Uterus (tissue), 4 donors: ENCODE data around the gene SCTR. TPM values are rescaled to one million over a fixed set of nuclear protein-coding genes. Genes with fewer than 3 reads are reported as not detected.

Experiments used
- DNase-seq, 2 donors: peaks; one replicate each; pipeline ENCODE4 v3.0.0-alpha.2; 2019 to 2020
- H3K27ac ChIP-seq, 2 donors: fragments of 200-600 bp; sonication (generic); 1 replicate in 1 of 2; 2 replicates in 1 of 2; pipeline ENCODE4 v1.5.1; 2016 to 2018
- H3K27me3 ChIP-seq, 2 donors: fragments of 200-600 bp; sonication (generic); one replicate each; pipeline ENCODE4 v1.5.1; 2018 to 2019; ENCODE audit warnings: control low read depth in 1 of 2
- H3K36me3 ChIP-seq, 2 donors: fragments of 200-600 bp; sonication (generic); one replicate each; pipeline ENCODE4 v1.5.1; 2019; ENCODE audit warnings: control low read depth in 1 of 2
- H3K4me1 ChIP-seq, 2 donors: fragments of 200-600 bp; sonication (generic); one replicate each; pipeline ENCODE4 v1.5.1; 2018 to 2019; ENCODE audit warnings: control low read depth in 1 of 2
- H3K4me3 ChIP-seq, 2 donors: fragments of 200-600 bp; sonication (generic); 1 replicate in 1 of 2; 2 replicates in 1 of 2; pipeline ENCODE4 v1.5.1; 2018 to 2019; ENCODE audit warnings: mild to moderate bottlenecking in 1 of 2
- H3K9me3 ChIP-seq, 2 donors: fragments of 200-600 bp; sonication (generic); one replicate each; pipeline ENCODE4 v1.5.1; 2019; ENCODE audit warnings: control low read depth in 1 of 2
- POLR2A ChIP-seq, 2 donors: fragments of 450-650 bp; IDR thresholded peaks; one replicate each; pipeline ENCODE4 v1.6.1; 2016; ENCODE audit warnings: antibody characterized with exemption in 2 of 2, mild to moderate bottlenecking in 1 of 2, moderate library complexity in 1 of 2
- intact Hi-C: fragments of 100-400 bp; cut with DNase I; formaldehyde crosslinking; loops from one replicate; pipeline ENCODE4 v1.15.1; 2023; ENCODE audit warnings: low total_unique reads
- total RNA-seq, 4 donors: library from RNA; depleted of rRNA in 3 of 4; stranded (reverse); fragments of >200 nt in 3 of 4; gene quantifications; one replicate each; pipeline versions ENCODE4 v1.1.0 to v1.2.4, GENCODE V29; 2014 to 2023
- TF ChIP-seq, protein P1 (sequence below), 4 experiments: fragments of 200-600 bp in 2 of 4; fragments of 450-650 bp in 2 of 4; sonication (generic) in 2 of 4; IDR thresholded peaks; one replicate each; pipeline ENCODE4 v1.5.1; 2016 to 2019; ENCODE audit warnings: antibody characterized with exemption in 4 of 4, mild to moderate bottlenecking in 2 of 4, moderate library complexity in 1 of 4
- donor health status: DM: yes; HTN: yes; CAD: no.

SCTR gene
- total RNA-seq, 4 donors from 2014 or later: not detected

- no peak for DNase-seq
- Histone ChIP-seq H3K27me3 (no peaks in the 10 kb centered on the region), H3K9me3 (no peaks in the 10 kb centered on the region), H3K4me3 (no peak overlapping the region), H3K36me3 (no peaks in the 10 kb centered on the region), H3K4me1 (no peaks in the 10 kb centered on the region), H3K27ac (no peak overlapping the region)
- TF ChIP-seq POLR2A (IDR thresholded peaks at IDR 0.05): no peak
- TF ChIP-seq, protein P1, sequence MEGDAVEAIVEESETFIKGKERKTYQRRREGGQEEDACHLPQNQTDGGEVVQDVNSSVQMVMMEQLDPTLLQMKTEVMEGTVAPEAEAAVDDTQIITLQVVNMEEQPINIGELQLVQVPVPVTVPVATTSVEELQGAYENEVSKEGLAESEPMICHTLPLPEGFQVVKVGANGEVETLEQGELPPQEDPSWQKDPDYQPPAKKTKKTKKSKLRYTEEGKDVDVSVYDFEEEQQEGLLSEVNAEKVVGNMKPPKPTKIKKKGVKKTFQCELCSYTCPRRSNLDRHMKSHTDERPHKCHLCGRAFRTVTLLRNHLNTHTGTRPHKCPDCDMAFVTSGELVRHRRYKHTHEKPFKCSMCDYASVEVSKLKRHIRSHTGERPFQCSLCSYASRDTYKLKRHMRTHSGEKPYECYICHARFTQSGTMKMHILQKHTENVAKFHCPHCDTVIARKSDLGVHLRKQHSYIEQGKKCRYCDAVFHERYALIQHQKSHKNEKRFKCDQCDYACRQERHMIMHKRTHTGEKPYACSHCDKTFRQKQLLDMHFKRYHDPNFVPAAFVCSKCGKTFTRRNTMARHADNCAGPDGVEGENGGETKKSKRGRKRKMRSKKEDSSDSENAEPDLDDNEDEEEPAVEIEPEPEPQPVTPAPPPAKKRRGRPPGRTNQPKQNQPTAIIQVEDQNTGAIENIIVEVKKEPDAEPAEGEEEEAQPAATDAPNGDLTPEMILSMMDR (IDR thresholded peaks at IDR 0.05): no peak
- intact Hi-C loops: no loop called here
These were observed 108.7 kb downstream of the SCTR start for GRCh38 chr2:119415630-119416029.

DNA sequence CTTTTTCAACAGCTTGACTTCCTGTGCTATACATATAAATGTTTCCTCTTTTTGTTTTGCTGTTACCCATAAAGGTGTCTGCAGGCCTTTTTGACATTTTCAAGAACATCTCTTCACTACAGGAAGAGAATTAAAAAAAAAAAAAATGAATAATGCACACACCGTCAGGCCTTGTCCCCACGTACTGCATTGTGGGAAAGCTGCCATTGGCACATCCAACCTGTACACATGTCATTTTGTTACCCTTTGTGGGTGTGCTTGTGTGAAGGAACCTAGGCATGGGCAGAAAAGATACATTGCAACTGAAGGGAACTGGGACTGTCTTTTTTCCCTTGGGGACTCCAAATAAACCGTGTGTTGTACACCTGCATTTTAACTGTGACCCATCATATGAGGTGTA is 109.4 kb downstream of the SCTR start:
- H3K27ac ChIP-seq: no peak overlapping the region
- H3K27me3 ChIP-seq: no peaks in the 10 kb centered on the region
- no peak for DNase-seq
- H3K9me3 ChIP-seq: no peaks in the 10 kb centered on the region
- intact Hi-C loops: no loop called here
- no peak overlapping the region for H3K4me3 ChIP-seq
- no peaks in the 10 kb centered on the region for H3K4me1 ChIP-seq
- no peak for TF ChIP-seq POLR2A (IDR thresholded peaks at IDR 0.05)
- TF ChIP-seq, protein P1 (IDR thresholded peaks at IDR 0.05): no peak
- H3K36me3 ChIP-seq: no peaks in the 10 kb centered on the region

GRCh38 chr2:119409506-119409905 is 114.8 kb downstream of the SCTR start:
- no peak for DNase-seq
- no peaks in the 10 kb centered on the region for H3K9me3 ChIP-seq
- H3K4me1 ChIP-seq: no peaks in the 10 kb centered on the region
- no peak overlapping the region for H3K4me3 ChIP-seq
- no peaks in the 10 kb centered on the region for H3K36me3 ChIP-seq
- no peak overlapping the region for H3K27ac ChIP-seq
- no peaks in the 10 kb centered on the region for H3K27me3 ChIP-seq
- intact Hi-C loops: no loop called here
- no peak for TF ChIP-seq POLR2A (IDR thresholded peaks at IDR 0.05)
- TF ChIP-seq, protein P1 (IDR thresholded peaks at IDR 0.05): no peak

DNA sequence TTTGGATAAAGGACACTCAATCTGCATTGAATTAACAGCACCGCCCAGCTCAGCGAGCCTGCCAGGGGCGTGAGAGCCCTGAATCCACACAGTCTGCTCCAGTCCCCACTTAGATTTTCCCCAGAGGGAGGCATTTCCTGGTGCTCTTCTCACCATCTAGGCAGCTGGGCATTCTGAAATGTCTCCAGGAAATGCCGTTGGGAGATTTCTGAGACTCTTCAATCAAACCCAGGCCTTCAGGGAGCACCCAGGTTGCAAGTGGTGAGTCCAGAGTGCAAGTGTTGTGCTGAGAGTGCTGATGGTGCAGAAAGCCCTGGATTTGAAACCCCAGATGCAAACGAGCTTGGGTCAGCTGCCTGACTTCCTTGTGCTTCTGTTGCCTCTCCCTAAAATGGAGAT is 116.1 kb downstream of the SCTR start:
- Histone ChIP-seq H3K36me3 (no peaks in the 10 kb centered on the region), H3K9me3 (no peaks in the 10 kb centered on the region), H3K4me3 (no peak overlapping the region), H3K27ac (no peak overlapping the region), H3K4me1 (no peaks in the 10 kb centered on the region), H3K27me3 (no peaks in the 10 kb centered on the region)
- TF ChIP-seq POLR2A (IDR thresholded peaks at IDR 0.05): no peak
- TF ChIP-seq, protein P1 (IDR thresholded peaks at IDR 0.05): no peak
- intact Hi-C loops: no loop called here
- no peak for DNase-seq

GRCh38 chr2:119407430-119408220 is 116.7 kb downstream of the SCTR start:
- H3K9me3 ChIP-seq: no peaks in the 10 kb centered on the region
- no peak overlapping the region for H3K4me3 ChIP-seq
- no peaks in the 10 kb centered on the region for H3K4me1 ChIP-seq
- DNase-seq: no peak
- H3K36me3 ChIP-seq: no peaks in the 10 kb centered on the region
- TF ChIP-seq POLR2A (IDR thresholded peaks at IDR 0.05): no peak
- TF ChIP-seq, protein P1 (IDR thresholded peaks at IDR 0.05): peak; percentile 51 to 84 (median 68)
- no peaks in the 10 kb centered on the region for H3K27me3 ChIP-seq
- intact Hi-C loops: no loop called here
- no peak overlapping the region for H3K27ac ChIP-seq
